Measurements from ENCODE around the gene COPS6. TPM values are rescaled to one million over a fixed set of nuclear protein-coding genes. Genes with fewer than 3 reads are reported as not detected.

Gene COPS6
- total and polyA plus RNA-seq, 3 donors from 2014 or later, result 88.1 to 141 (median 99.5) TPM

DNA sequence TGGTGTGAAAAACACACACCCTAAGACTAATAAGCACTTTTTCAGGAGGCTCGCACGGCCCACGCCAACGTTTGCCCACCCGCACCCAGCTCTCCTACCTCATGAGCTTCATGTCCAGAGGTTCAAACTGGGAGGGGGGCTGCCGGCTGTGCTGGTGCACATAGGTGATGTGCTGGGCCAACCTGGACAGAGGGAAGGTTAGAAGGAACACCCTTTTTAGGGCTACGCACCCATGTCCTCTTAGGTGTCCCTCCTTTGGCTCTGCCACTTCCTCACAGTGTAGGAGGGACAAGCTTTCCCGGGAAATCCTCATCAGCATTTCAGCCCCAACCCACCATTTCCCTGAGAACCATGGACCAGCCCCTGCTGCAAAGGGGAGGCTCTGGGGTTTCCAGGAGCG is 6.5 kb downstream of the COPS6 start:
- intact Hi-C loops (cut with DNase I; ENCODE audit: low total_unique reads), result no loop called here
- no peak for DNase-seq
- no peaks in the 10 kb centered on the region for H3K9me3 ChIP-seq
- WGBS, 2 donors, result 83 to 85% methylated on average over 7 to 9 of the region's 9 CpGs
- H3K27me3 ChIP-seq, result no peaks in the 10 kb centered on the region
- H3K36me3 ChIP-seq (ENCODE audit: low read depth, missing control alignments), result no peaks in the 10 kb centered on the region
- no peak overlapping the region for H3K4me3 ChIP-seq
- peaks cover 11% of the 10 kb centered on the region for H3K4me1 ChIP-seq
- no peak overlapping the region for H3K27ac ChIP-seq
- TF ChIP-seq, protein P1, sequence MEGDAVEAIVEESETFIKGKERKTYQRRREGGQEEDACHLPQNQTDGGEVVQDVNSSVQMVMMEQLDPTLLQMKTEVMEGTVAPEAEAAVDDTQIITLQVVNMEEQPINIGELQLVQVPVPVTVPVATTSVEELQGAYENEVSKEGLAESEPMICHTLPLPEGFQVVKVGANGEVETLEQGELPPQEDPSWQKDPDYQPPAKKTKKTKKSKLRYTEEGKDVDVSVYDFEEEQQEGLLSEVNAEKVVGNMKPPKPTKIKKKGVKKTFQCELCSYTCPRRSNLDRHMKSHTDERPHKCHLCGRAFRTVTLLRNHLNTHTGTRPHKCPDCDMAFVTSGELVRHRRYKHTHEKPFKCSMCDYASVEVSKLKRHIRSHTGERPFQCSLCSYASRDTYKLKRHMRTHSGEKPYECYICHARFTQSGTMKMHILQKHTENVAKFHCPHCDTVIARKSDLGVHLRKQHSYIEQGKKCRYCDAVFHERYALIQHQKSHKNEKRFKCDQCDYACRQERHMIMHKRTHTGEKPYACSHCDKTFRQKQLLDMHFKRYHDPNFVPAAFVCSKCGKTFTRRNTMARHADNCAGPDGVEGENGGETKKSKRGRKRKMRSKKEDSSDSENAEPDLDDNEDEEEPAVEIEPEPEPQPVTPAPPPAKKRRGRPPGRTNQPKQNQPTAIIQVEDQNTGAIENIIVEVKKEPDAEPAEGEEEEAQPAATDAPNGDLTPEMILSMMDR (IDR thresholded peaks at IDR 0.05), result no peak
- no peak for TF ChIP-seq POLR2A (IDR thresholded peaks at IDR 0.05)

DNA sequence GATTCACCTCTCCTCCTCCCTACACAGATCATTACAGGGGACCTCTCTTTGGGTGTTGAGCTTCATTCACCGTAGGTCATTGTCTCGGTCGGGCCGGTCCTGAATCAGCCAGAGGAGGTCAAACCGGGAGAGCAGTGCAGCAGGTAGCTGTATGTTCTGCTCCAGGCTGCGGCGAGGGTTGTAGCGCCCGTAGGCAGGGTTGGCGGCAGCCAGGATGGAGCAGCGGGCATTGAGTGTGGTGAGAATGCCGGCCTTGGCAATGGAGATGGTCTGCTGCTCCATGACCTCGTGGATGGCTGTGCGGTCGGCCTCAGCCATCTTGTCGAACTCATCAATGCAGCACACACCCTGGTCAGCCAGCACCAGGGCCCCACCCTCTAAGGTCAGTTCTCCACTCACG is 6.9 kb downstream of the COPS6 start:
- 88 to 92% methylated on average over 8 to 17 of the region's 17 CpGs for WGBS, 2 donors
- H3K27me3 ChIP-seq, result no peaks in the 10 kb centered on the region
- no peak for DNase-seq
- peaks cover 11% of the 10 kb centered on the region for H3K4me1 ChIP-seq
- no peak overlapping the region for H3K27ac ChIP-seq
- H3K36me3 ChIP-seq (ENCODE audit: low read depth, missing control alignments), result no peaks in the 10 kb centered on the region
- no peaks in the 10 kb centered on the region for H3K9me3 ChIP-seq
- H3K4me3 ChIP-seq, result no peak overlapping the region
- TF ChIP-seq POLR2A (IDR thresholded peaks at IDR 0.05), result no peak
- TF ChIP-seq, protein P1 (IDR thresholded peaks at IDR 0.05), result no peak
- intact Hi-C loops (cut with DNase I; ENCODE audit: low total_unique reads), result no loop called here

GRCh38 chr7:100098913-100099312 is 10.1 kb downstream of the COPS6 start:
- WGBS, 2 donors, result 76 to 81% methylated on average over 10 of the region's 10 CpGs
- Histone ChIP-seq H3K27me3 (no peaks in the 10 kb centered on the region), H3K36me3 (ENCODE audit: low read depth, missing control alignments) (no peaks in the 10 kb centered on the region), H3K4me1 (no peaks in the 10 kb centered on the region), H3K4me3 (no peak overlapping the region), H3K27ac (no peak overlapping the region), H3K9me3 (no peaks in the 10 kb centered on the region)
- DNase-seq, result no peak
- no peak for TF ChIP-seq POLR2A (IDR thresholded peaks at IDR 0.05)
- TF ChIP-seq, protein P1 (IDR thresholded peaks at IDR 0.05), result no peak
- intact Hi-C loops (cut with DNase I; ENCODE audit: low total_unique reads), result no loop called here

DNA sequence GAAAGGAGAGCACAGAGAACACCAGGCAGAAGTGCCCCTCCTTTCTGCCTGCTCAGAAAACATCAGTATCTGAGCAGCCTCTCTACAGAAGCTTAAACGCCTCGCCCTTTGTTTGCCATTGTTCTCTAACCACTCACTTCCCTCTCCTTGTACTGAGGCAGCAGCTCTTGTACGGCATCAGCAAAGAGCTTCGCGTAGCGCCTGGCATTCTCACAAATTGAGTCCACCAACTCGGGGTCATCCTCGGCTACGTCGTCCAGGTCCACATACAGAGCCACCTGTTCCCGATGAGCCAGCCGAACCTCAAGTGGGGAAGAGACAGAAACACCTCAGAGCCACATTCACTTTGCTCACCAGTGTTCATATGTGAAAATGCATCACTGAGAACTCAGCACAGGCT is 10.7 kb downstream of the COPS6 start:
- no peaks in the 10 kb centered on the region for H3K4me1 ChIP-seq
- intact Hi-C loops (cut with DNase I; ENCODE audit: low total_unique reads), result no loop called here
- no peak overlapping the region for H3K4me3 ChIP-seq
- WGBS, 2 donors, result 44 to 52% methylated on average over 11 to 12 of the region's 12 CpGs
- no peak for TF ChIP-seq POLR2A (IDR thresholded peaks at IDR 0.05)
- DNase-seq, result no peak
- no peaks in the 10 kb centered on the region for H3K27me3 ChIP-seq
- H3K36me3 ChIP-seq (ENCODE audit: low read depth, missing control alignments), result no peaks in the 10 kb centered on the region
- peak overlapping the region in 1 of 2 donors; percentile 93 for H3K27ac ChIP-seq
- no peaks in the 10 kb centered on the region for H3K9me3 ChIP-seq

GRCh38 chr7:100100420-100101015 is 11.7 kb downstream of the COPS6 start:
- Histone ChIP-seq H3K27ac (peak overlapping the region; percentile 66 to 93), H3K4me3 (peak overlapping the region; percentile 71 to 85), H3K36me3 (ENCODE audit: low read depth, missing control alignments) (no peaks in the 10 kb centered on the region), H3K27me3 (no peaks in the 10 kb centered on the region), H3K4me1 (no peaks in the 10 kb centered on the region), H3K9me3 (no peaks in the 10 kb centered on the region)
- intact Hi-C loops (cut with DNase I; ENCODE audit: low total_unique reads), result no loop called here
- peak; percentile 96 for DNase-seq
- TF ChIP-seq, protein P1 (IDR thresholded peaks at IDR 0.05), result peak in 1 of 3 experiments; percentile 8
- TF ChIP-seq POLR2A (IDR thresholded peaks at IDR 0.05), result no peak
- 0 to 2% methylated on average over 10 to 58 of the region's 61 CpGs for WGBS, 2 donors
